K562 (cell line): Measurements from ENCODE around the gene SVEP1. TPM values are rescaled to one million over a fixed set of nuclear protein-coding genes. Genes with fewer than 3 reads are reported as not detected.
A peak's percentile ranks its signal among the peaks of the same experiment; 100 is the strongest.

Source experiments
- BHLHE40 ChIP-seq: IDR thresholded peaks from 2 replicates; pipeline ENCODE4 v1.6.1; 2011; ENCODE audit warnings: low read length, improper control_type of control experiment
- CAMTA2 ChIP-seq: fragments of 250-450 bp; sonication (Bioruptor Pico); conservative IDR thresholded peaks from 2 replicates; pipeline ENCODE4 v1.5.1; 2022
- CSDE1 ChIP-seq, 2 experiments: fragments of 450-650 bp; IDR thresholded peaks; 2 replicates each; pipeline ENCODE4 v1.6.1; 2016; ENCODE audit warnings: mild to moderate bottlenecking in 1 of 2
- FOXJ3 ChIP-seq: sonication (generic); formaldehyde crosslinking; IDR thresholded peaks from 2 replicates; pipeline ENCODE4 v1.4.0; 2020; ENCODE audit warnings: mild to moderate bottlenecking, missing genetic modification reagents
- HOXB6 ChIP-seq: fragments of 250-450 bp; sonication (Bioruptor Pico); IDR thresholded peaks from 2 replicates; pipeline ENCODE4 v1.5.1; 2022; ENCODE audit warnings: mild to moderate bottlenecking, borderline replicate concordance
- KLF13 ChIP-seq: fragments of 450-650 bp; IDR thresholded peaks from 2 replicates; pipeline ENCODE4 v1.6.1; 2016; ENCODE audit warnings: missing genetic modification characterization, low read depth, mild to moderate bottlenecking, missing compliant biosample characterization, moderate library complexity, borderline replicate concordance
- MCM5 ChIP-seq: fragments of 450-650 bp; IDR thresholded peaks from 2 replicates; pipeline ENCODE4 v1.6.1; 2016; ENCODE audit warnings: low read depth
- MTF1 ChIP-seq: fragments of 250-450 bp; sonication (Bioruptor Pico); IDR thresholded peaks from 2 replicates; pipeline ENCODE4 v1.9.0; 2021; ENCODE audit warnings: moderate library complexity, mild to moderate bottlenecking, inconsistent platforms, borderline replicate concordance
- NCOR1 ChIP-seq: fragments of 450-650 bp; IDR thresholded peaks from 2 replicates; pipeline ENCODE4 v1.6.1; 2016; ENCODE audit warnings: mild to moderate bottlenecking, moderate library complexity
- PURB ChIP-seq: sonication (generic); formaldehyde crosslinking; IDR thresholded peaks from 2 replicates; pipeline ENCODE4 v1.9.0; 2021; ENCODE audit warnings: low read depth, mild to moderate bottlenecking, missing genetic modification reagents
- RB1 ChIP-seq: fragments of 450-650 bp; IDR thresholded peaks from 2 replicates; pipeline ENCODE4 v1.6.1; 2017; ENCODE audit warnings: low read depth, mild to moderate bottlenecking
- RHOXF2B ChIP-seq: fragments of 250-450 bp; sonication (Bioruptor Pico); conservative IDR thresholded peaks from 2 replicates; pipeline ENCODE4 v1.5.1; 2021
- SMARCA4 ChIP-seq: fragments of 450-650 bp; IDR thresholded peaks from 2 replicates; pipeline ENCODE4 v1.6.1; 2016
- SMARCE1 ChIP-seq: fragments of 450-650 bp; IDR thresholded peaks from 2 replicates; pipeline ENCODE4 v1.7.1; 2016; ENCODE audit warnings: mild to moderate bottlenecking
- SREBF1 ChIP-seq: fragments of 150-350 bp; IDR thresholded peaks from 2 replicates; pipeline ENCODE4 v1.6.1; 2014; ENCODE audit warnings: antibody characterized with exemption, low read depth, low read length, borderline replicate concordance
- TFAM ChIP-seq: fragments of 250-450 bp; sonication (Bioruptor Pico); conservative IDR thresholded peaks from 2 replicates; pipeline ENCODE4 v1.5.0; 2021; ENCODE audit warnings: mild to moderate bottlenecking, moderate library complexity
- U2AF1 ChIP-seq: fragments of 200-400 bp; formaldehyde crosslinking; optimal IDR thresholded peaks from 2 replicates; pipeline ENCODE3; 2017; ENCODE audit warnings: mild to moderate bottlenecking, low read depth, low read length, moderate library complexity
- ZNF184 ChIP-seq: sonication (generic); formaldehyde crosslinking; IDR thresholded peaks from 2 replicates; pipeline ENCODE4 v1.5.0; 2020; ENCODE audit warnings: missing genetic modification reagents
- ZNF324 ChIP-seq: fragments of 250-450 bp; sonication (Bioruptor Pico); IDR thresholded peaks from 2 replicates; pipeline ENCODE4 v1.4.0; 2020; ENCODE audit warnings: mild to moderate bottlenecking
- ZNF696 ChIP-seq: fragments of 250-450 bp; sonication (Bioruptor Pico); conservative IDR thresholded peaks from 2 replicates; pipeline ENCODE4 v1.4.0; 2020; ENCODE audit warnings: mild to moderate bottlenecking, moderate library complexity
- polyA plus RNA-seq, 8 experiments: library from polyadenylated mRNA; depleted of rRNA in 4 of 8; stranded (reverse) in 5 of 8; unstranded in 3 of 8; fragments of >200 nt; fragmentation: Nextera tagmentation in 2 of 8; fragmentation: Illumina TruSeq in 1 of 8; extraction: Ambion mirVana in 2 of 8; extraction: Trizol in 1 of 8; gene quantifications; 2 replicates each; pipeline versions ENCODE4 v1.2.1 to v1.2.3, GENCODE V29; 2011 to 2014; ENCODE audit warnings: inconsistent platforms in 1 of 8, missing spikeins in 1 of 8
- total RNA-seq, 7 experiments: library from RNA; depleted of rRNA in 6 of 7; stranded (reverse); fragments of >200 nt in 6 of 7; fragmentation: Illumina TruSeq in 2 of 7; extraction: Trizol in 2 of 7; gene quantifications; 2 replicates each; pipeline versions ENCODE4 v1.2.1 to v1.2.3, GENCODE V29; 2011 to 2021; ENCODE audit warnings: low replicate concordance in 1 of 7
- TF ChIP-seq, protein P1 (sequence below): sonication (generic); formaldehyde crosslinking; IDR thresholded peaks from 2 replicates; pipeline ENCODE4 v1.8.1; 2023; ENCODE audit warnings: mild to moderate bottlenecking, missing genetic modification reagents
- TF ChIP-seq, protein P2 (sequence below): sonication (generic); formaldehyde crosslinking; IDR thresholded peaks from 2 replicates; pipeline ENCODE4 v1.8.1; 2023; ENCODE audit warnings: mild to moderate bottlenecking, missing genetic modification reagents, moderate library complexity
- TF ChIP-seq, protein P3 (sequence below): sonication (generic); formaldehyde crosslinking; IDR thresholded peaks from 2 replicates; pipeline ENCODE4 v1.9.0; 2022; ENCODE audit warnings: mild to moderate bottlenecking, missing genetic modification reagents
- TF ChIP-seq, protein P4 (sequence below): fragments of 450-650 bp; formaldehyde crosslinking; IDR thresholded peaks from 2 replicates; pipeline ENCODE4 v1.4.0; 2022; ENCODE audit warnings: mild to moderate bottlenecking, moderate library complexity
- TF ChIP-seq, protein P5 (sequence below): fragments of 450-650 bp; conservative IDR thresholded peaks from 2 replicates; pipeline ENCODE4 v1.6.1; 2016; ENCODE audit warnings: missing genetic modification characterization, low read depth, mild to moderate bottlenecking, control low read depth, missing compliant biosample characterization

SVEP1 gene
- total and polyA plus RNA-seq, 9 of the 15 experiments (the other 6 are each of a cell fraction or from before 2014, with no cell fraction given): 0.20 to 0.84 (median 0.43) TPM

DNA sequence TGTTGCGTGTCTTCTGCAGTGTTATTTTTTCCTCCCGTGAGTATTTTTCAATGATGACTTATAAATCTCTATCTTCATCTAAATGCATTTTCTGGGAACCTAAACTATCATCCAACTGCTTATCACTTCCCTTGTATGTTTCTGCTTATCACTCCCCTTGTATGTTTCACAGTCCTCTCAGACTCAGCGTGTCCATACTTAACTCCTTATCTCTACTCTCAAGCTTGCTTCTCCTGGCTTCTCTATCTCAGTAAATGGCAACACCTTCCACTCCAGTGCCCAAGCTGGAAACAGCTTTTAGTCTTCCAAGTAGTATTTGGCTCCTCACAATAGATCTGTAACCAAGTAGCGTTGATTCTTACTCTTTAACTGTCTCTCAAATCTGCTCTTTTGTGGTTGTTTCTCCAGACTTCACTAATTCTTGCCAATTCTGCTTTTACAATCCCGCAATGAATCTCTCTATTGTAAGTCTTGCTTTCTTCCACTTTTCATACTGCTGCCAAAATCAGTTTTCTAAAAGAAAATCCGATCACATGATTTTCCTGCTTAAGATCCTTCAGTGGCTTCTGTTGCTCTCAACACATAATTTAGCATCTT is 208.0 kb downstream of the SVEP1 start (continued):
- TF ChIP-seq, protein P1, sequence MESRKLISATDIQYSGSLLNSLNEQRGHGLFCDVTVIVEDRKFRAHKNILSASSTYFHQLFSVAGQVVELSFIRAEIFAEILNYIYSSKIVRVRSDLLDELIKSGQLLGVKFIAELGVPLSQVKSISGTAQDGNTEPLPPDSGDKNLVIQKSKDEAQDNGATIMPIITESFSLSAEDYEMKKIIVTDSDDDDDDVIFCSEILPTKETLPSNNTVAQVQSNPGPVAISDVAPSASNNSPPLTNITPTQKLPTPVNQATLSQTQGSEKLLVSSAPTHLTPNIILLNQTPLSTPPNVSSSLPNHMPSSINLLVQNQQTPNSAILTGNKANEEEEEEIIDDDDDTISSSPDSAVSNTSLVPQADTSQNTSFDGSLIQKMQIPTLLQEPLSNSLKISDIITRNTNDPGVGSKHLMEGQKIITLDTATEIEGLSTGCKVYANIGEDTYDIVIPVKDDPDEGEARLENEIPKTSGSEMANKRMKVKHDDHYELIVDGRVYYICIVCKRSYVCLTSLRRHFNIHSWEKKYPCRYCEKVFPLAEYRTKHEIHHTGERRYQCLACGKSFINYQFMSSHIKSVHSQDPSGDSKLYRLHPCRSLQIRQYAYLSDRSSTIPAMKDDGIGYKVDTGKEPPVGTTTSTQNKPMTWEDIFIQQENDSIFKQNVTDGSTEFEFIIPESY: no peak
- TF ChIP-seq SMARCA4 (peak; percentile 100), HOXB6 (CRISPR knock-in tag) (no peak), FOXJ3 (CRISPR knock-in tag) (no peak), PURB (no peak), U2AF1 (no peak), NCOR1 (peak; percentile 99), RHOXF2B (CRISPR knock-in tag) (no peak), SREBF1 (no peak), TFAM (CRISPR knock-in tag) (no peak), MCM5 (no peak), CSDE1 (IDR thresholded peaks at IDR 0.05) (no peak), KLF13 (tag) (0 out of 2 replicates have a peak, but pooled peaks have one; percentile 30), ZNF324 (CRISPR knock-in tag) (no peak), ZNF184 (no peak), CAMTA2 (CRISPR knock-in tag) (0 out of 2 replicates have a peak, but pooled peaks have one; percentile 72), SMARCE1 (peak; percentile 100), MTF1 (no peak), RB1 (no peak), ZNF696 (no peak), BHLHE40 (peak; percentile 75)
- TF ChIP-seq, protein P2, sequence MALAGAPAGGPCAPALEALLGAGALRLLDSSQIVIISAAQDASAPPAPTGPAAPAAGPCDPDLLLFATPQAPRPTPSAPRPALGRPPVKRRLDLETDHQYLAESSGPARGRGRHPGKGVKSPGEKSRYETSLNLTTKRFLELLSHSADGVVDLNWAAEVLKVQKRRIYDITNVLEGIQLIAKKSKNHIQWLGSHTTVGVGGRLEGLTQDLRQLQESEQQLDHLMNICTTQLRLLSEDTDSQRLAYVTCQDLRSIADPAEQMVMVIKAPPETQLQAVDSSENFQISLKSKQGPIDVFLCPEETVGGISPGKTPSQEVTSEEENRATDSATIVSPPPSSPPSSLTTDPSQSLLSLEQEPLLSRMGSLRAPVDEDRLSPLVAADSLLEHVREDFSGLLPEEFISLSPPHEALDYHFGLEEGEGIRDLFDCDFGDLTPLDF (CRISPR knock-in tag): no peak
- TF ChIP-seq, protein P3, sequence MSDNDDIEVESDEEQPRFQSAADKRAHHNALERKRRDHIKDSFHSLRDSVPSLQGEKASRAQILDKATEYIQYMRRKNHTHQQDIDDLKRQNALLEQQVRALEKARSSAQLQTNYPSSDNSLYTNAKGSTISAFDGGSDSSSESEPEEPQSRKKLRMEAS (CRISPR knock-in tag): no peak
- TF ChIP-seq, protein P4, sequence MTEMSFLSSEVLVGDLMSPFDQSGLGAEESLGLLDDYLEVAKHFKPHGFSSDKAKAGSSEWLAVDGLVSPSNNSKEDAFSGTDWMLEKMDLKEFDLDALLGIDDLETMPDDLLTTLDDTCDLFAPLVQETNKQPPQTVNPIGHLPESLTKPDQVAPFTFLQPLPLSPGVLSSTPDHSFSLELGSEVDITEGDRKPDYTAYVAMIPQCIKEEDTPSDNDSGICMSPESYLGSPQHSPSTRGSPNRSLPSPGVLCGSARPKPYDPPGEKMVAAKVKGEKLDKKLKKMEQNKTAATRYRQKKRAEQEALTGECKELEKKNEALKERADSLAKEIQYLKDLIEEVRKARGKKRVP (CRISPR knock-in tag): peak; percentile 76
- TF ChIP-seq, protein P5, sequence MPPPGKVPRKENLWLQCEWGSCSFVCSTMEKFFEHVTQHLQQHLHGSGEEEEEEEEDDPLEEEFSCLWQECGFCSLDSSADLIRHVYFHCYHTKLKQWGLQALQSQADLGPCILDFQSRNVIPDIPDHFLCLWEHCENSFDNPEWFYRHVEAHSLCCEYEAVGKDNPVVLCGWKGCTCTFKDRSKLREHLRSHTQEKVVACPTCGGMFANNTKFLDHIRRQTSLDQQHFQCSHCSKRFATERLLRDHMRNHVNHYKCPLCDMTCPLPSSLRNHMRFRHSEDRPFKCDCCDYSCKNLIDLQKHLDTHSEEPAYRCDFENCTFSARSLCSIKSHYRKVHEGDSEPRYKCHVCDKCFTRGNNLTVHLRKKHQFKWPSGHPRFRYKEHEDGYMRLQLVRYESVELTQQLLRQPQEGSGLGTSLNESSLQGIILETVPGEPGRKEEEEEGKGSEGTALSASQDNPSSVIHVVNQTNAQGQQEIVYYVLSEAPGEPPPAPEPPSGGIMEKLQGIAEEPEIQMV (tag): peak; percentile 46; the same call in 1 of the 2 replicates
